ENCODE data around the gene BCS1L.

Gene BCS1L, protein sequence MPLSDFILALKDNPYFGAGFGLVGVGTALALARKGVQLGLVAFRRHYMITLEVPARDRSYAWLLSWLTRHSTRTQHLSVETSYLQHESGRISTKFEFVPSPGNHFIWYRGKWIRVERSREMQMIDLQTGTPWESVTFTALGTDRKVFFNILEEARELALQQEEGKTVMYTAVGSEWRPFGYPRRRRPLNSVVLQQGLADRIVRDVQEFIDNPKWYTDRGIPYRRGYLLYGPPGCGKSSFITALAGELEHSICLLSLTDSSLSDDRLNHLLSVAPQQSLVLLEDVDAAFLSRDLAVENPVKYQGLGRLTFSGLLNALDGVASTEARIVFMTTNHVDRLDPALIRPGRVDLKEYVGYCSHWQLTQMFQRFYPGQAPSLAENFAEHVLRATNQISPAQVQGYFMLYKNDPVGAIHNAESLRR

DNA sequence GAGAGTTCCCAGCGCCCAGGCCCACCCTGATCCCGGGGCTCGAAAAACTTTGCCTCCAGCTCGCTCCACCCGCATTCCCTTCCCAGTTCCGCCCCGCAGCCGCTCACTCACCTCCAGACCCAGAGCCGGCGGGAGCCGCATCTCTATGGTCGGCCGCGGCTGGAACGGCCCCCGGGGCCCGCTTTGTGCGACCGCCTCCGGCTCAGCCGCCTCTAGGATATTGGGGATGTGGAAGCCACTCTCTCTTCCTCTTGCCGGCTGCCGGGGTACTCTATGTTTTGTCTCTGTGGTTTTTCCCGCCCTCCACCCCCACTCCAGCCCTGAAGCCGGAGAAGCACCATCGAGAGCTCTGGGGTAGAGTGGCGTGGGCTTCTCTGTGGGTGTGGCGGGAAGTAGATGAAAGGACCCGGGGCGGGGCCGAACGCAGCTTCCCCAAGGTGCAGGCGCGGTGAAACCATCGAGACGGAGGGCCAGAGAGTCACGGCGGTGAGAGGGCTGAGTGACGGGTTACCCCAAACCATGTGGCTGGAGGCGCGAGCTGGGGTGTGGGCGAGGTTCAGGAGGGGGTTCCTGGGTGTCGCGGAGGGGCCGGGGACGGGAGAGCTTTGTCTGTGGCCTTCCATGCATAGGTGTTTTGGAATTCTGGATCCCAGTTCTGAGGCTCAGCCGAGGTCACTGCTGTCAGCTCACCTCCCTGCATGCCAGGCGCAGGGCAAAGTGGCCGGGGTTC is at the start of gene BCS1L, which contains the start of gene ZNF142:
Gene BCS1L, plus strand, starts transcription at position 426 of the 730 bp plus-strand sequence. CDS start 1,305 bp downstream, outside the sequence.
Gene ZNF142, minus strand, starts transcription at position 366 of the 730 bp plus-strand sequence. CDS start 3,194 bp downstream, outside the sequence.
- peak; percentile 92 to 94 for DNase-seq (ENCODE audit: low read depth in 2 of 2)

DNA sequence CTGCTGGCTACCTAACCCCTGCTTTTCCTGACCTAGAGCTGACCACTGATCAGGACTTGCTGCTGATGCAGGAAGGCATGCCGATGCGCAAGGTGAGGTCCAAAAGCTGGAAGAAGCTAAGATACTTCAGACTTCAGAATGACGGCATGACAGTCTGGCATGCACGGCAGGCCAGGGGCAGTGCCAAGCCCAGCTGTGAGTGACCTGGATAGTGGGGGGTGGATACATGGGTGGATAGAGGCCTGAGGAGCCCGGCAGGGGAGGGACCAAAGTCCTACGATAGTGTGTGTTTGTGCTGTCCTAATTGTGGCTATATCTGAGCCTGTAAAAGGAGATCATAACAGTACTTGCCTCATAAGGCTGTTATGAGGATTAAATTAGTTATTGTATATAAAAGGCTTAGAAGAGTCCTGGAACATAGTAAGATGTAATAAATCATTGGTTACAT is 43.6 kb upstream of the BCS1L start:
- no peak for DNase-seq (ENCODE audit: low read depth in 2 of 2)

DNA sequence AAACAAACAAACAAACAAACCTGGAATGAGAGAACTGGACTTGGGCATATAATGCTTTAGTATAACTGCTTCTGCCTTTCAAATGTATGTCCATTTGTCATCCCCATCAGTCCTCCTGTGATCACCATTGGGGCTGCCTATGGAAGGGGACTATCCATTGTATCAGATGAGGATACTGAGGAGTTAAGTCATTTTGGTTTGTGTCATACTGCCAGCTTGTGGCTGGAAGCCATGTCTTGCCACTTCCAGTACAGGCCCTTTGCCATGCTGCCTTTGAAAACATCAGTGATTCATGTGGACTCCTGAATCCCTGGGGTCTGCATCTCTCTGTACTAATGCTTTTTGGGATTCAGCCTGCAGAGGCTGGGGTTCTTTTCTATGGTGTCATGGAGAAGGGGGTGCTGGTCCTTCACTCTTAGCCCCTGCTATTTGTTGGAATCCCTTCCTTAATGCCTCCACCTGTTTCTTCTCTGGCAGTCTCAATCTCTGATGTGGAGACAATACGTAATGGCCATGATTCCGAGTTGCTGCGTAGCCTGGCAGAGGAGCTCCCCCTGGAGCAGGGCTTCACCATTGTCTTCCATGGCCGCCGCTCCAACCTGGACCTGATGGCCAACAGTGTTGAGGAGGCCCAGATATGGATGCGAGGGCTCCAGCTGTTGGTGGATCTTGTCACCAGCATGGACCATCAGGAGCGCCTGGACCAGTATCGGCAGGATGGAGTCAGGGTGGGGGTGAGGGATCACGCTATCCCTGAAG is 41.2 kb upstream of the BCS1L start:
- DNase-seq (ENCODE audit: low read depth in 2 of 2): no peak

DNA sequence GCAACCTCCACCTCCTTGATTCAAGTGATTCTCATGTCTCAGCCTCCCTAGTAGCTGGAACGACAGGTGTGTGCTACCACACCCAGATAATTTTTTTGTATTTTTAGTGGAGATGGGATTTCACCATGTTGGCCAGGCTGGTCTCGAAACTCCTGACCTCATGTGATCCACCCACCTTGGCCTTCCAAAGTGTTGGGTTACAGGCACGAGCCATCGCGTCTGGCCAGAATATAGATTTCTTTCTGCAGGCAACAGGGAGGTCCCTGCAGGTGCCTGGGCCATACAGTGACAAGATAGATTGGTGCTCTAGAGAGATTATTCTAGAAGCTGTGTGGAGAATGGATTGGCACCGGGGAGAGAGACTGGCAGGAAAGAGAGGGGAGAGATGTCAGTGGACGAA is 38.5 kb upstream of the BCS1L start:
- DNase-seq (ENCODE audit: low read depth in 2 of 2): no peak

DNA sequence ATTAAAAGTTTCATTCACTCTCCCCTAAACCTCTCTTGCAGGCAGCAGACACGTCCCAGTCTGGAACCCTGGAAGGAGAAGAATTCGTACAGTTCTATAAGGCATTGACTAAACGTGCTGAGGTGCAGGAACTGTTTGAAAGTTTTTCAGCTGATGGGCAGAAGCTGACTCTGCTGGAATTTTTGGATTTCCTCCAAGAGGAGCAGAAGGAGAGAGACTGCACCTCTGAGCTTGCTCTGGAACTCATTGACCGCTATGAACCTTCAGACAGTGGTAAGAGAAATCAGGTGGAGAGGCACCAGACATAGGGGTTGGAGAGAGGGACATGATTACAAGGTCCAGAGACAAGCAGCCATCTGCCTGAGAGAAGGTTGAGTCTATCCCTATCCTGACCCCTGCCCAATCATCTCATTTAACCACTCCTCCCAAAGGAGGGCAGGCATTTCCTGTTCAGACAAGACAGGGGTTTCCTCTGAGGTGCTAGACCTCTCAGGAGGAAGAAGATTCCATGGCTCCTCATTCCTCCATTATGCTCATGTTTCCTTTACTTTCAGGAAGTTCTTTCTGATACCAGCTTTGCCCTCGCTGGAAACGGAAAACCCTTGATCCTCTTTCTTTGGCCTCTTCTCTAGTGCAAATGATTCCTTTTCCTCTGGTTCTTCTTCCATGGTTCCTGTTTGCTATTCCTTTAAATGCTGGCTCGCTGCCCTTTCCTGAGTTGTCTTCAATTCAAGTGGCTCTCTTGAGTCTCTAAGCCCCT is 36.7 kb upstream of the BCS1L start:
- DNase-seq (ENCODE audit: low read depth in 2 of 2): no peak

DNA sequence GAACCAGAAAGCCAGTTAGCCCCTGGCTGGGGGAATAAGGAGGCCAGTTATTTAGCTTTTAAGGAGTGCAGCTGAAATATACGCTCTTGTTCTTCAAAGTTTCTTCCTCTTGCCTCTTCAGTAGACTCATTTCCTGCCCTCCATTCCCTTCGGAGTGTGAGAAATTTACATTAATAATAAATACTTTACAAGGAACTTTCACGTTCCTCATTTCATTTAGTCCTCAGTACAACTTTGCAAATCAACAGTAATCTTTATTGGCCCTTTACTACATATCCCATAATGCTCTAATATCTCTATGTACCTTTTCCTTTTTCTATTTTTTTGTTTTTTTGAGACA is 36.1 kb upstream of the BCS1L start:
- DNase-seq (ENCODE audit: low read depth in 2 of 2): no peak

DNA sequence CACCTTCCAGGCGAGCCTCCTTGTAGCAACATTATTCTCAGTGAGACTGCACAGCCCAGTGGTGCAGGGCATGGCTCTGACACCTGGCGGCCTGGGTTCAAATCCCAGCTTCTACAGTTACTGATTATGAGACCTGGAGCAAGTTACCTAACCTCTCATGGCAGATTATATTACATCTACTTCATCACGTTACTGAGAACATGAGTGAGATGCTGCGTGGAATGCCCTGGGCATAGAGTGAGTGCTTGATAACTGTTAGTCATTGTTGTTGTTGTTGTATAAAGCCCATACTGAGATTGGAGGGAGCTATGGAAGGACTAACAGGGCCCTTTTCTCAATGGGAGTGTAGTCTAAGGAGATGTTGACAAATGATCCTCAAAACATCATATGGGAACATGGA is 33.1 kb upstream of the BCS1L start:
- no peak for DNase-seq (ENCODE audit: low read depth in 2 of 2)

DNA sequence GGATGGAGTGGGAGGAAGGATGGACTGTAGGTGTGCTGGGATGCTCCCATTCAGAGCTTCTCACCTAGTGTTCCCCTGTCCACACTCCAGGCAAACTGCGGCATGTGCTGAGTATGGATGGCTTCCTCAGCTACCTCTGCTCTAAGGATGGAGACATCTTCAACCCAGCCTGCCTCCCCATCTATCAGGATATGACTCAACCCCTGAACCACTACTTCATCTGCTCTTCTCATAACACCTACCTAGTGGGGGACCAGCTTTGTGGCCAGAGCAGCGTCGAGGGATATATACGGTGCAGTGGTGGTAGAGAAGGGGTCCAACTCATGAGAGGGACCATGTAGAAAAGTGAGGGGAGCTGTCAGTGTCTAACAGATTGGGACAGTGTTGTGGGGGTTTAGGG is 31.5 kb upstream of the BCS1L start:
- DNase-seq (ENCODE audit: low read depth in 2 of 2): no peak

DNA sequence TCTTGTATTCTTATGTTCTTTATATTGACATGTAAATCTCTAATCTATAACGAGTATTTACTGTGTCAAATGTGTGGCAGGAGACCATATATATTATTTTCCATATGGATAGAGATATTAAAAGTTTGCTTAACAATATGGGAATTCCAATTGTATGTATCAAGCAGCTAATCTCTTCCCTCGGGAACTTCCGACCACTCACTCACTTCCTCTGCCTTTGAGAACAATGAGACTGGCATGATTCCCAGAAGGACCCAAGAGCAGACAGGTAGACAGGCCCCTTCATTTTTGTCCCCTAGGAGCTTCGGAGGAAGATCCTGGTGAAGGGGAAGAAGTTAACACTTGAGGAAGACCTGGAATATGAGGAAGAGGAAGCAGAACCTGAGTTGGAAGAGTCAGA is 27.6 kb upstream of the BCS1L start:
- DNase-seq (ENCODE audit: low read depth in 2 of 2): no peak

DNA sequence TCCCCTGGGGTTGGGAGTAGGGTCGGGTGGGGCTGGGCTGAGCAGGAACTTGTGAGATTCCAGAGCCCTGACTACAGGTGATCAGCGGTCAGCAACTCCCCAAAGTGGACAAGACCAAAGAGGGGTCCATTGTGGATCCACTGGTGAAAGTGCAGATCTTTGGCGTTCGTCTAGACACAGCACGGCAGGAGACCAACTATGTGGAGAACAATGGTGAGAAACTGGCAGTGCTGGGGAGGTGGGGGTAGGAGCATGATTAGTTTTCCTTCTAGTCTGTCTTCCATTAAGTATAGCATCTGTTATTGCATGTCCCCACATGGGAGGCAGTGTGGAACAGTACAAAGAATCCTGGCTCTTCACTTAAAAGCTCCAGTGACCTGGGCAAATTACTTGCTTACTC is 23.8 kb upstream of the BCS1L start:
- DNase-seq (ENCODE audit: low read depth in 2 of 2): no peak

DNA sequence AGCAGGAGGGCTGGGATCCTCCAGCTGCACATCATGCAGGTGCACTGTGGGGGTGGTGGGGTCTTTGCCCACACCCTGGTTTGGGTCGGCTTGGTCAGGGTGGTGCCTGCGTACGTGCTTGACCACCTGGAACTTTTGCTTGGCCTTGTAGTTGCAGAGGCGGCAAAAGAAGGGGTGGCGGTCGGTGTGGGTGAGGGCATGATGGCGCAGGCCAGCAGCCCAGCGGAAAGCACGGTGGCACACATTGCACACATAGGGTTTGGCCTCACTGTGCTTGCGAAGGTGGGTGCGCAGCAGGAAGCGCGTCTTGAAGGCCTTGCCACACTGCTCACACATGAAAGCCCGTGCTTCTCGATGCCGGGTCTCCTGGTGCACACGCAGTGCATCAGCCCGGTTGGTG is 21.1 kb upstream of the BCS1L start:
- DNase-seq (ENCODE audit: low read depth in 2 of 2): no peak

DNA sequence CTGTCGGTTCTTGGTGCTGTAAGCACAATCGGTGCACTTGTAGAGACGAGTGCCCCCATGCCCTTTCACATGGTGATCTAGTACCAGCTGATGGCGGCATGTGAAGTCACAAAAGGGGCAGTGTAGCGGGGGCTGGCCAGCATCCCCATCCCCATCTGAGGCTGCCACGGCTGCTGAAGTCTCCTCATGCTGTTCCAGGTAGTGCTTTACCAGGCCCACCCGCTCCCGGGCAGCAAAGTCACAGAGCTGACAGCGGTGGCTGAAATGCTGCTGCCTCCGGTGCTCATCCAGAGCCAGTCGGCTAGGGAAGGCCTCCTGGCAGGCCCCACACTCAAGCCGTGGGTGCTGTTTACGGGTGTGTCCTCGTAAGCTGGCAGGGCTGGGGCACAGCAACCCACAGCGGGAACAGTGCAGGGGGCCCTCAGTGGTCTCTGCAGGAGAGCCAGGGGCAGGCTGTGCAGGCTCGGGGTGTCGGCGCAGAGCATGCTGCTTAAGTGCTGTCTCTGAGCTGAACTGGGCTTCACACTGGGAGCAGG is 17.3 kb upstream of the BCS1L start:
- no peak for DNase-seq (ENCODE audit: low read depth in 2 of 2)

DNA sequence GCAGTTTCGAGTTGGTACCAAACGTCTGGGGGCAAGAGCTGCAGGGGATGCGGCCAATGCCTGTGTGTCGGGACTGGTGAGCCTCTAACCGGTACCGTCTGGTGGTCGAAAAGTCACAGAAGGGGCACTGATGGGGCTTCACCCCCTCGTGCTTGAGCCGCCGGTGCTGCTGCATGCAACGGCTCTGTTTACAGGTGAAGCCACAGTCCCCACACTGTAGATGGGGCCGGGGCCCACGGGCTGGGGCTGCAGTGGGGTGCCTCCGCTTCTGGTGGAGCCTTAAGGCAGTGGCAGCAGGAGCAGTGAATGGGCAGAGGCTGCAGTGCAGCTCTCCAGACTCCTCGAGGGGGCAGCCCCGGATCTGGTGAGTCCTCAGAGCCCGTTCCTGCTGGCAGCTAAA is 16.7 kb upstream of the BCS1L start:
- DNase-seq (ENCODE audit: low read depth in 2 of 2): no peak

DNA sequence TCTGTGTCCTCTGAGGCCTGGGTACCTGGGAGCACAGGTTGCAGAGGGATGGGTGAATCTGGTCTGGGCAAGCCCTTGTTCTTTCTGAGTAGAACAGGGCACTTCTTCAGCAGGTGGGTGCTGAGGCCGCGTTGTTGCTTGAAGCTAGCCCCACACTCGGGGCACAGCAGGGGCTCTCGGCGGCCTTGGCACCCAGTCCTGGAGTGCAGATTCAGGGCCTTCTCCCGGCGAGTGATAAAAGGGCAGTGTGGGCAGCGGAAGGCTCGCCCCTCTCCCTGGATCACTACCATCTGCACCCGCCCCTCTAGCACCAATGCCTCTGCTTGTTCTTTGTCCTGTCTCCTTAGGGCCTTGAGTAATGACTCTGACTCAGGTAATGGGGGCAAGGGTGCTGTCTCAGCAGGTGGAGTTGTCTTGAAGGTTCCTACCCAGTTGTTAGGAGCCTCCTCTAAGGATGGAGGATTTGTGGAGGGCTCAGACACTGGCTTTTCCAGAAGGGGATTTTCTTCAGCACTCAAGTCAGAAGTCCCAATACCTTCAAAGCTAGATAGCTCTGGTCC is 15.7 kb upstream of the BCS1L start:
- no peak for DNase-seq (ENCODE audit: low read depth in 2 of 2)

DNA sequence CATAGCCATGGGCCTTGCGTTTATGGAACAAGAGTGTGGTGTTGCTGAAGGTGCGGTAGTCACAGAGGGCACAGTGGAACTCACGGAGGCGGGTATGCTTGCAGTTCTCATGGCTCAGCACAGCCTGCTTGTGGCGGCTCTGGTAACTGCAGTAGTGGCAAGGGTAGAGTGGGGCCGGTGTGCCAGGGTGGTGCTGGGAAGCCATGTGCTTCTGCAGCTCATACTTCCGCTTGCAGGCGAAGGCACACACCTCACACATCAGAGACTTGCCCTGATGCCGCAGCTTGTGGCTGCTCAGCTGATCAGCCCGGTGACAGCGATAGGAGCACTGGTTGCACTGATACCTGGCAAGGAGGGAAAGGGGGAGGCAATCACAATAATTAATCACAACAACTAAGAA is 14.8 kb upstream of the BCS1L start:
- DNase-seq (ENCODE audit: low read depth in 2 of 2): no peak

DNA sequence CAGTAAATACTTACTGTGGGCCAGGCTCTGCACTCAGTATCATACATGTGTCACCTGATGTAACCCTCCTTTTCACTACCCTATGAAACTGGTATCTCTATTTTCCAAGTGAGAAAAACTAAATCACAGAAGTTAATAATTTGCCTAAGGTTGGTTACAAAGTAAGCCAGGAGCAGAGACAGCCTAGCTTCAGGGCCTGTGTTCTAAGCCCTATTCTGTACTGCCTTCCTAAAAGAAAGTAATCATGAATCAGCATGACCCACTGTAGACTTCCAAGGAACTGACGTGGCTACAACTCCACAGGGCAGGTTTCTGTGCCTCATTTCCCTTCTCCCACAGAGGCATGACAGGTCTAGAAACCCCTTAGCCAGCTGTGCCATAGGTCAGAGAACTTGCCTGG is 14.4 kb upstream of the BCS1L start:
- no peak for DNase-seq (ENCODE audit: low read depth in 2 of 2)

DNA sequence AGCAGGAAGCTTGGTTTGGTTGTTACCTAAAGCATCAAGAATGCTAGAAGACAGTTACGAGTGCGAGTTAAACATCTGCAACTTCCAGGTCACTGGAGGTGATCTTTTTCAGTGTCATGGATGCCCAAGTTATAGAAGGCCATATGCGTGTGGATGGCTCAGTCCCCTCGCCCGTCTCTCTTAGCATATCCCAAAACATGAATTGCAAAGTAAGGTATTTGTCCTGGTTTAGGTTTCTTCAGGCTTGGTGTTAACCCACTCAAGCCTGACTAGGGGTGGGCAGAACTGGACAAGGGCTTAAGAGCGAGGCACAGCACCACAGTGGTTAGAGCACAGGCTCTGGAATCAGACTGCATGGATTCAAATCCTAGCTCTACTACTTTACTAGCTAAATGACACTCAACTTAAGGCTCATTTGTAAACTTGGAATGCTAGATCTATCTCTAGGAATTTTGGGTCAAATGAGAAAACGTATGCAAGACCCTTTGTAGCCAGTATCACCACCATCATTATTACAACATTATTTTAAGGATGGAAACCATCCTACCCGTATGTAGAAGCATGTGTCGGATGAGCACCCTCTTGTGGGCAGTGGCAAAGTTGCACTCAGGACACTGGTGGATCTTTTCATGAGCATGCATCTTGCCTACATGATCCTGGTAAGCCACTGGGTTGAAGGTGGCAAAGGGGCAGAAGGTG is 11.2 kb upstream of the BCS1L start:
- DNase-seq (ENCODE audit: low read depth in 2 of 2): peak; percentile 14 to 34

DNA sequence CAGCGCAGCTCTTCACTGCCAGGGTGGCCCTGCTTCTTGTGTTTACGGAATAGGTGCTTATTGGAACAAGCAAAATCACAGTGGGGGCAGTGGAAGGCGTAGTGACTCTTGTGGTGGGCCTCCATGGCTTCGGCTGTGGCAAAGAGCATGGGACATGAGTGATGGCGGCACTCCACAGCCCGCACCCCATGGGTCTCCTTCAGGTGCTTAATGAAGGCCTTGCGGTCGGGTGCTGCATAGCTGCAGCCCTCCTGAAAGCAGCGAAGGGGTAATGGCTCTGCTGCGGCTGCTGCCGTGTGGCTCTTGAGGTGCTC is 10.7 kb upstream of the BCS1L start:
- DNase-seq (ENCODE audit: low read depth in 2 of 2): no peak

DNA sequence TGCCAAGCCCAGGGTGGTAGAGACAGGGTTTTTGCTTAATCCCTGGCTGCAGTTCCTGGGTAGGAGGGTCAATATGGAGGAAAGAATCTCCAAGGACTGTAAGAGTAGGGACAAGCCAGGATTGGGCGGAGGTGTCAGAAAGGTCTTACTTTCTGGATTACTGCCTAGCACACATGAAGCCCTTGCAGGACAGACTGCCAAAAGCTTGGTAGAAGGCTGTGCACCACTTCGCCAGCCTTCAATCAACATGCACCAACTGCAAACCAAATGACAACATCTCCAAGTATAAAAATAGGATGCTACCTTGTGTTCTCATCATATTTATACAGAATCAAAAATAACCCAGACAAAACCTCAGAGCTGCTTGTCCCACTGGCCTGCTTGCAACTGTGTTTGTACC is 3.7 kb upstream of the BCS1L start:
- DNase-seq (ENCODE audit: low read depth in 2 of 2): no peak

DNA sequence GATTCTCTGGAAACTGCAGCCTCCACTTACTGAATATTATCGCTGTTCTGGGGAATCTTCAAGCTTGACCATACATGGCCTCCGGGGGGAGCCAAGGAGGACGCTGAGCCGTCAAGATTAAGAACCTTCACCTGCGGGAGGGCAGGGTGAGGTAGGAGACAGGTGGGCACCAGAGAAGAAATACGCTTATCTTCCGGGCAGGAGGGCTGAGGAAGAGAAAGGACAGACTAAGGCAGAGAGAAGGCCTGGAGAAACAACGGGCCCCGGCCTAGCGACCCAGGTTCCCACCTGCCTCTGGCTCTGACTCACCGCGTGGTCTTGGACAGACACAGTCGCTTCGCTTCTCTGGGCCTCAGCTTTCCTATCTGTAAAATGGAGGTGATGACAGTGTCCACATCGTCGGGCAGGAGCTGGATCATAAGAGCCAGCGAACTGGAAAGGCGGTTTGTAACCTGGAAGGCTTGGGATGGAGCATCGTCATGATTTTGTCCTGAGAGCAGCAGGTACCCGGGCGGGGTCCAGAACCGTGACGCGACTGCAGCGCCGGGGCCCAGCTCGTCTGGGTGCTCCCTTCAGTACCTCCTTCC is 719 bp upstream of the BCS1L start:
- peak; percentile 17 to 34 for DNase-seq (ENCODE audit: low read depth in 2 of 2)

Measured in stimulated activated CD8-positive, alpha-beta memory T cell treated with anti-CD3 and anti-CD28 coated beads, Interleukin-15, amount 100 ng/mL, for 48 hours (primary cell).